ENCODE results near the gene PHC3. TPM values are rescaled to one million over a fixed set of nuclear protein-coding genes. Genes with fewer than 3 reads are reported as not detected.
"Not testable (repeated sequence)": the region's sequence is repeated elsewhere in the genome, so short reads cannot be mapped to it uniquely, and the experiment has no call there.

PHC3 gene
- total RNA-seq, 6 experiments from 2014 or later = 38.8 to 61.3 (median 55.7) TPM

DNA sequence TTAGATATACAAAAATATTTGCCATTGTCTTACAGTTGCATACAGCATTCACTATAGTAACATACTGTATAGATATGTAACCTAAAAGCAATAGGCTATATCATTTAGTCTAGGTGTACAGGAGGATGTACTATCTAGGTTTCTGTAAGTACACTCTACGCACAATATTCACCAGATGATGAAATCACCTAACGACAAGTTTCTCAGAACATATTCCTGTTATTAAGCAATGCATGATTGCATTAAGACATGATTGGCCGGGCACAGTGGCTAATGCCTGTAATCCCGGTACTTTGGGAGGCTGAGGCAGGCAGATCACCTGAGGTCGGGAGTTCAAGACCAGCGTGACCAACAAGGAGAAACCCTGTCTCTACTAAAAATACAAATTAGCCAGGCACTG lies 26.2 kb upstream of the PHC3 start:
- H3K9me3 Mint-ChIP-seq = 0 out of 2 replicates have a peak, but pooled peaks cover 5% of the 10 kb centered on the region
- TF ChIP-seq, protein P1, sequence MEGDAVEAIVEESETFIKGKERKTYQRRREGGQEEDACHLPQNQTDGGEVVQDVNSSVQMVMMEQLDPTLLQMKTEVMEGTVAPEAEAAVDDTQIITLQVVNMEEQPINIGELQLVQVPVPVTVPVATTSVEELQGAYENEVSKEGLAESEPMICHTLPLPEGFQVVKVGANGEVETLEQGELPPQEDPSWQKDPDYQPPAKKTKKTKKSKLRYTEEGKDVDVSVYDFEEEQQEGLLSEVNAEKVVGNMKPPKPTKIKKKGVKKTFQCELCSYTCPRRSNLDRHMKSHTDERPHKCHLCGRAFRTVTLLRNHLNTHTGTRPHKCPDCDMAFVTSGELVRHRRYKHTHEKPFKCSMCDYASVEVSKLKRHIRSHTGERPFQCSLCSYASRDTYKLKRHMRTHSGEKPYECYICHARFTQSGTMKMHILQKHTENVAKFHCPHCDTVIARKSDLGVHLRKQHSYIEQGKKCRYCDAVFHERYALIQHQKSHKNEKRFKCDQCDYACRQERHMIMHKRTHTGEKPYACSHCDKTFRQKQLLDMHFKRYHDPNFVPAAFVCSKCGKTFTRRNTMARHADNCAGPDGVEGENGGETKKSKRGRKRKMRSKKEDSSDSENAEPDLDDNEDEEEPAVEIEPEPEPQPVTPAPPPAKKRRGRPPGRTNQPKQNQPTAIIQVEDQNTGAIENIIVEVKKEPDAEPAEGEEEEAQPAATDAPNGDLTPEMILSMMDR (IDR thresholded peaks at IDR 0.05) = no peak
- no peak overlapping the region for H3K4me3 Mint-ChIP-seq
- peaks cover 10% of the 10 kb centered on the region for H3K27me3 Mint-ChIP-seq (ENCODE audit: insufficient read depth)
- no peak for DNase-seq
- peaks cover 5% of the 10 kb centered on the region; the same call in 1 of the 2 replicates for H3K4me1 Mint-ChIP-seq (ENCODE audit: low read depth)
- H3K27ac Mint-ChIP-seq = no peak overlapping the region
- peaks cover 6% of the 10 kb centered on the region; the same call in 1 of the 2 replicates for H3K36me3 Mint-ChIP-seq (ENCODE audit: low read depth)

DNA sequence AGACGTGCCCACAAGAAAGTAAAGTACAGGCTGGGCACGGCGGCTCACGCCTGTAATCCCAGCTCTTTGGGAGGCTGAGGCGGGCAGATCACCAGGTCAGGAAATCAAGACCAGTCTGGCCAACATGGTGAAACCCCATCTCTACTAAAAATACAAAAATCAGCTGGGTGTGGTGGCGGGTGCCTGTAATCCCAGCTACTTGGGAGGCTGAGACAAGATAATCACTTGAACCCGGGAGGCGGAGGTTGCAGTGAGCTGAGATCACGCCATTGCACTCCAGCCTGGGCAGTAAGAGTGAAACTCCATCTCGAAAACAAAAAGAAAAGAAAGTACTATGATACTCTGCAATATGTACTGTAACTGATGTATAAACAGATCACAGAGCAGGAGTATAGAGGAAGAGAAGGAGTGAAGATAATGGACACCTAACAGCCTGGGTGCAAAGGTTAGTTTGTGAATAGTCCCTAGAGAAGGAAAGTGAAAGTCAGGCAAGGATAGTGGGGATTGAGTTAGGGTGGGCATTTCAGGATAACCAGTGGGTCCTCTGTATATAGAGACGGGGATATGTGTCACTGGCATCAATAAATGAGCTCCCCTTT lies 24.7 kb upstream of the PHC3 start:
- H3K9me3 Mint-ChIP-seq; H3K36me3 Mint-ChIP-seq (ENCODE audit: low read depth); H3K27me3 Mint-ChIP-seq (ENCODE audit: insufficient read depth); H3K4me1 Mint-ChIP-seq (ENCODE audit: low read depth); DNase-seq; H3K27ac Mint-ChIP-seq: not testable (repeated sequence)
- peak overlapping the region; percentile 23; the same call in 1 of the 2 replicates for H3K4me3 Mint-ChIP-seq

DNA sequence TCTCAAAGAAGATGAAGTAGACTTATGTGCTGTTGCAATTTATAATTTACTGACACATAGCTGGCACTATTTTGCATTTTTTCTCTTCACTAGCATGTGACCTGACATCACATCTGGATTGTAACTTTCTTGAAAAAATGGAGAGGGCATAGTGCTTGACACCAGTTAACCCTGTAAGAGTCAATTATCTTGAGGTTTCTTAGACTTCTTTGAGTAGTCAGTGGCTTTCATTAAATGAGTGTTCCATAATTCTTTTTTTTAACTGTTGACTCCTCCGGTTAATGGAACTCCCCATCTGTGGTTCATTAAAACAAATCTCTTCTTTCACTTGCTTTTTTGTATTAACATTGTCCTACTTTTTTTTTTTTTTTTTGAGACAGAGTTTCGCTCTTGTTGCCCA lies 23.8 kb upstream of the PHC3 start:
- peaks cover 5% of the 10 kb centered on the region; the same call in 1 of the 2 replicates for H3K4me1 Mint-ChIP-seq (ENCODE audit: low read depth)
- peaks cover 9% of the 10 kb centered on the region for H3K27me3 Mint-ChIP-seq (ENCODE audit: insufficient read depth)
- DNase-seq = no peak
- no peaks in the 10 kb centered on the region for H3K9me3 Mint-ChIP-seq
- H3K4me3 Mint-ChIP-seq = no peak overlapping the region
- H3K36me3 Mint-ChIP-seq (ENCODE audit: low read depth) = no peaks in the 10 kb centered on the region
- no peak overlapping the region for H3K27ac Mint-ChIP-seq
- TF ChIP-seq, protein P1 (IDR thresholded peaks at IDR 0.05) = no peak

DNA sequence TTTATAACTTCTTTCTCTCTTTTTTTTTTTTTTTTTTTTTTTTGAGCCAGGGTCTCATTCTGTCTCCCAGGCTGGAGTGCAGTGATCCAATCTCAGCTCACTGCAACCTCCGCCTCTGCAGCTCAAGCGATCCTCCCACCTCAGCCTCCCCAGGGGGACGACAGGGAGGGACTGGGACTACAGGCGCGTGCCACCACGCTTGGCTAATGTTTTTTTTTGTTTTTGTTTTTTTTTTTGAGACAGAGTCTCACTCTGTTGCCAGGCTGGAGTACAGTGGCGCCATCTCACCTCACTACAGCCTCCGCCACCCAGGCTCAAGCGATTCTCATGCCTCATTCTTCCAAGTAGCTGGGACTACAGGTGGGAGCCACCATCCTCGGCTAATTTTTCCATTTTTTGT lies 23.0 kb upstream of the PHC3 start:
- Mint-ChIP-seq H3K36me3 (ENCODE audit: low read depth) (no peaks in the 10 kb centered on the region), H3K27ac (no peak overlapping the region), H3K4me1 (ENCODE audit: low read depth) (peaks cover 10% of the 10 kb centered on the region; the same call in 1 of the 2 replicates), H3K27me3 (ENCODE audit: insufficient read depth) (peaks cover 7% of the 10 kb centered on the region), H3K4me3 (no peak overlapping the region), H3K9me3 (no peaks in the 10 kb centered on the region)
- DNase-seq = no peak
- TF ChIP-seq, protein P1 (IDR thresholded peaks at IDR 0.05) = no peak

DNA sequence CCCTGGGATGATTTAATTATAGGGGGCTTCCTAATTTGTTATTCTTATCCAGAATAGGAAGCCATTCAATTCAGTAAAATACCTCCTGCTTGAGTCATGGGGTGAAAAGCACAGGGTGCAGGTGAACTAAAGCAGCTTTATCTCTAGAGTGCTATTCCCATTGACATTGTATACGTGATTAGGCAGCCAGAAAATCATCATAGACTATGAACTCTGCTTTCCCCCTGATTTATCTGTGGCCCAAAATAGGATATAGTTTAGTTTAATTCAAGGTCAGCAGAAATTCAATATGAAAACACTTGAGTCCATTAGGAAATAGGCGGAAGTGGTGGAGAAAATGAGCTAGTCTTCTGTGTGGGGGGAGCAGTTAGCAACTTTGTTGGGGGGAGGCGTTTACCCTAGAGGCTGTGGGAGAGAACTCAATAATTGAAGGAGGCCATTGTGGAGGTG lies 22.5 kb upstream of the PHC3 start:
- Mint-ChIP-seq H3K4me1 (ENCODE audit: low read depth) (peaks cover 10% of the 10 kb centered on the region; the same call in 1 of the 2 replicates), H3K36me3 (ENCODE audit: low read depth) (no peaks in the 10 kb centered on the region), H3K9me3 (no peaks in the 10 kb centered on the region), H3K4me3 (no peak overlapping the region), H3K27me3 (ENCODE audit: insufficient read depth) (peaks cover 7% of the 10 kb centered on the region), H3K27ac (no peak overlapping the region)
- TF ChIP-seq, protein P1 (IDR thresholded peaks at IDR 0.05) = no peak
- DNase-seq = no peak

DNA sequence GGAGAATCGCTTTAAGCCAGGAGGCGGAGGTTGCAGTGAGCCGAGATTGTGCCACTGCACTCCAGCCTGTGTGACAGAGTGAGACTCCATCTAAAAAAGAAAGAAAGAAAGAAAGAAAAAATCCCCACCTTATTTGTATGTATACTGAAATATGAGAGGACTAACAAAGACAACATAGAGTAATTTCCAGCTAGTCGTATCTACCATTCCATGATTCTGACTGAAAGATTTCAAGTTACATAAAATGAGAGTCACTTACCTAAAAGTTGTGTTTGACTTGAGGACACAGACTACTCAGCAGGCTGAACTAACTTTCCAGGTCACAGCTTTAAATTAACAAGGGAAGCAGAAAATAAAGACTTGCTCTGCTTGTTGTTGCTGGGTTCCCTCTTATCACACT lies 21.9 kb upstream of the PHC3 start:
- Mint-ChIP-seq H3K9me3 (no peaks in the 10 kb centered on the region), H3K4me1 (ENCODE audit: low read depth) (peaks cover 10% of the 10 kb centered on the region; the same call in 1 of the 2 replicates), H3K27me3 (ENCODE audit: insufficient read depth) (peaks cover 7% of the 10 kb centered on the region), H3K27ac (no peak overlapping the region), H3K4me3 (no peak overlapping the region), H3K36me3 (ENCODE audit: low read depth) (no peaks in the 10 kb centered on the region)
- no peak for DNase-seq
- TF ChIP-seq, protein P1 (IDR thresholded peaks at IDR 0.05) = no peak
